ENCODE results near the gene TTLL12.

DNA sequence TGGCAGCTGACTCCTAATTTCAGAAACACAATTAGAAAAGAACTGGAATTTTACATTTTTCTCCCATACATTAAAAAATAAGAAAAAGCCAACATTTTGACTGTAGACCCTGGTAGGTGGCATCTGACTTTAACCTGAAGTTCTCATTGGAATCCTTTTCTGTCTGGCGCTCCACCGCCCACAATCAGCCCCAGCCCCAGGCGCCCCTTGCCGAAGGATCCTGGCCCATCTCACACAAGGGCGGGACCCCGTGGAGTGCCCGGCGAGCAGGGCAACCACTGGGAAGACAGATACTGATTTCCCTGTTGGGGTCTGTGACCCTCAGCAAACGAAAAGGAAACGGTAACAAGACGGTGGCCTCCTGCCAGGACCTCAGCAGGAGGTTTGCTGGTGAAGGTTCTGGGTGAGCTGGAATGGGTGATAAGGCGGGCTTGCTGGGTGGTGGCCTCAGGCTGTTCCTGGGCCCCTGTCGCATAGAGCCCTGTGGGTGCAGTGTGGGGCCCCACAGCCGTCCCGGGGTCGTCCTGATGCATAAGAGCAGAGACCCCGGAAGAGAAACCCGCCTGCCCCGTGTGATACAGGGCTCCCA is 19.8 kb downstream of the TTLL12 start:
- TF ChIP-seq GATA3 (IDR thresholded peaks at IDR 0.05; ENCODE audit: low read depth, low read length) (no peak), GATA2 (IDR thresholded peaks at IDR 0.05; ENCODE audit: low read depth, low read length) (no peak)
